ENCODE measurements around the gene PXMP2.

The PXMP2 gene

GRCh38 chr12:132659146-132659545 is 28.2 kb upstream of the PXMP2 start:
- Histone ChIP-seq H3K4me3 (ENCODE audit: insufficient read depth, low read length, poor library complexity, severe bottlenecking) (no peak overlapping the region), H3K27me3 (ENCODE audit: low read length) (no peaks in the 10 kb centered on the region), H3K4me2 (ENCODE audit: low read depth, low read length, poor library complexity, severe bottlenecking) (no peak overlapping the region), H3K9ac (ENCODE audit: low read length) (no peak overlapping the region), H2AFZ (ENCODE audit: low read depth, low read length, severe bottlenecking) (no peak overlapping the region), H3K9me2 (replicated peaks; ENCODE audit: insufficient read depth, low read length) (no peaks in the 10 kb centered on the region), H3K9me3 (ENCODE audit: insufficient read depth, low read length) (no peaks in the 10 kb centered on the region), H3F3A (ENCODE audit: insufficient read depth) (no peaks in the 10 kb centered on the region), H3K79me2 (ENCODE audit: insufficient read depth, low read length) (no peaks in the 10 kb centered on the region), H4K20me1 (ENCODE audit: low read depth, low read length) (no peaks in the 10 kb centered on the region), H3K36me3 (ENCODE audit: low read length) (peaks cover 49% of the 10 kb centered on the region), H3K27ac (ENCODE audit: low read depth, low read length) (no peak overlapping the region)
- TF ChIP-seq EZH2phosphoT487 (conservative IDR thresholded peaks at IDR 0.05; ENCODE audit: low read length) = no peak
- TF ChIP-seq CTCF (IDR thresholded peaks at IDR 0.05; ENCODE audit: insufficient read depth, low read length, poor library complexity, severe bottlenecking) = no peak

DNA sequence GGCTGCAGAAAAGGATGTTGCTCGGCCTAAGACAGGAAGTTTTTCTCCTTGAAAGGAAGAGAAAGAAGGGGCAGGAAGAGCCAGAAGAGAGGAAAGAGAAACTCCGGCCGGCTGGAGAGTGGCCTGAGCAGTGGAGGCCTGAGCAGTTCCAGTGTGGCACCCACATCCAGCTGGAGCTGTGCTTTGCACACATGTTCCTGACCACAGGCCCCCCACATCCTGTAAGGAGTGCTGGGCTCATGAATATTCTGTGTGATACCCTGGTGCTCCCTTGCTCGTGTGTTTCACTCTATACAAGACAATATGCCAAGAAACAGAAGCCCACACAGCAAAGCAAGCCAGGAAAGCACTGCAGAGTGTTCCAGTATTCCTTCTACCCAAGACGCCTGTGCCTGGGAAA is 27.3 kb upstream of the PXMP2 start:
- Histone ChIP-seq H3K9me2 (replicated peaks; ENCODE audit: insufficient read depth, low read length) (no peaks in the 10 kb centered on the region), H3K9ac (ENCODE audit: low read length) (no peak overlapping the region), H3K4me2 (ENCODE audit: low read depth, low read length, poor library complexity, severe bottlenecking) (no peak overlapping the region), H3K27ac (ENCODE audit: low read depth, low read length) (no peak overlapping the region), H3F3A (ENCODE audit: insufficient read depth) (no peaks in the 10 kb centered on the region), H2AFZ (ENCODE audit: low read depth, low read length, severe bottlenecking) (no peak overlapping the region), H3K9me3 (ENCODE audit: insufficient read depth, low read length) (no peaks in the 10 kb centered on the region), H4K20me1 (ENCODE audit: low read depth, low read length) (no peaks in the 10 kb centered on the region), H3K36me3 (ENCODE audit: low read length) (peaks cover 42% of the 10 kb centered on the region), H3K4me3 (ENCODE audit: insufficient read depth, low read length, poor library complexity, severe bottlenecking) (no peak overlapping the region), H3K79me2 (ENCODE audit: insufficient read depth, low read length) (no peaks in the 10 kb centered on the region), H3K27me3 (ENCODE audit: low read length) (no peaks in the 10 kb centered on the region)
- no peak for TF ChIP-seq CTCF (IDR thresholded peaks at IDR 0.05; ENCODE audit: insufficient read depth, low read length, poor library complexity, severe bottlenecking)
- TF ChIP-seq EZH2phosphoT487 (conservative IDR thresholded peaks at IDR 0.05; ENCODE audit: low read length) = no peak

- Histone ChIP-seq H3K9ac (ENCODE audit: low read length) (no peak overlapping the region), H3K4me3 (ENCODE audit: insufficient read depth, low read length, poor library complexity, severe bottlenecking) (no peak overlapping the region), H3K79me2 (ENCODE audit: insufficient read depth, low read length) (no peaks in the 10 kb centered on the region), H3K4me2 (ENCODE audit: low read depth, low read length, poor library complexity, severe bottlenecking) (no peak overlapping the region), H3K27me3 (ENCODE audit: low read length) (no peaks in the 10 kb centered on the region), H3K36me3 (ENCODE audit: low read length) (peaks cover 43% of the 10 kb centered on the region), H3K27ac (ENCODE audit: low read depth, low read length) (no peak overlapping the region), H3K9me3 (ENCODE audit: insufficient read depth, low read length) (no peaks in the 10 kb centered on the region), H4K20me1 (ENCODE audit: low read depth, low read length) (no peaks in the 10 kb centered on the region), H2AFZ (ENCODE audit: low read depth, low read length, severe bottlenecking) (no peak overlapping the region), H3K9me2 (replicated peaks; ENCODE audit: insufficient read depth, low read length) (no peaks in the 10 kb centered on the region), H3F3A (ENCODE audit: insufficient read depth) (no peaks in the 10 kb centered on the region)
- TF ChIP-seq EZH2phosphoT487 (conservative IDR thresholded peaks at IDR 0.05; ENCODE audit: low read length) (no peak), CTCF (IDR thresholded peaks at IDR 0.05; ENCODE audit: insufficient read depth, low read length, poor library complexity, severe bottlenecking) (no peak)
These were observed 26.4 kb upstream of the PXMP2 start for GRCh38 chr12:132660996-132661395.

Data from SU-DHL-6 (cell line).